ENCODE data around the gene ADAM33. TPM values are rescaled to one million over a fixed set of nuclear protein-coding genes. Genes with fewer than 3 reads are reported as not detected.

ADAM33 gene
- total and polyA plus RNA-seq, 4 donors: 0.11 to 1.2 (median 0.60) TPM

DNA sequence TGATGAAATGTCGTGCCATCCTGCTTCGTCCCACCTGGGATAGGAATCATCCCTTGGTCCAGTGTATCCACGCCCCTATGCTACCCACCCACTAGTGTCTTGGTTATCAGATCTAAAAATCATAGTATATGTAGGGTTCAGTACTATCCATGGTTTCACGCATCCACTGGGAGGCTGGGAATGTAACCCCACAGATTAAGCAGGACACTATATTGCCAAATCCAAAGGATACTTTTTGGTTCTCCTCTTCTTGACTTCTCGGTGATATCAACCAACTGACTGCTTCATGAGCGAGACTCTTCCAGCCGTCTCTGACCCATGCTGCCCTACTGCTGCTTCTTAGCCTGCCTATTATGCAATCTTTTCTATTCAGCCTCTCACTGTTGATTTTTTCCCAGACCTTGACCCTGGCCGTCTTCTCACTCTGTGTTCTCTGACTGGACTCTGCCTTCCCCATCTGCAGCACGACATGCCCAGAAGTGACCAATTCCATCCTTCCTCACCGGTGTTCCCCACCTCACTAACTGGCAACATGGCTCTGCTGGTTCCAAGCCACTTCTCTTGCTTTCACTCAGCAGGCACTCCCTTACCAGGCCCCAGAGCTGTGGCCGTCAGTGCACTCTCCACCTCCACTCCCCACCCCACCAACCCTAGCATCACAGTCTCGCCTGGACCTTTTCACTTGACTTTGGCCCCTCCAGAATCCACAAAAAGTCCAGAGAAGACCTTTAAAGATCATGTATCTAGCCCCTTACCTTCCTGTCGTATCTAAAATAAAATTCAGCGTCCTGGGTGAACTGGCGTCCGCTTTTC, 53.1 kb downstream of the ADAM33 start:
- no peak overlapping the region for H3K27ac ChIP-seq (ENCODE audit: low read depth in 1 of 2, low read length in 2 of 2)
- peaks cover 0 to 32% (median 20%) of the 10 kb centered on the region in 4 donors for H3K4me1 ChIP-seq (ENCODE audit: control insufficient read depth in 4 of 4, insufficient read depth in 4 of 4, low read length in 3 of 4)
- H3K9me3 ChIP-seq (ENCODE audit: control insufficient read depth in 4 of 4, low read length in 3 of 4): no peaks in the 10 kb centered on the region
- peaks cover 2 to 14% (median 11%) of the 10 kb centered on the region in 4 donors for H3K36me3 ChIP-seq (ENCODE audit: control insufficient read depth in 4 of 4, insufficient read depth in 3 of 4, low read depth in 1 of 4, low read length in 3 of 4)
- WGBS: 73% methylated on average over 16 of the region's 16 CpGs
- TF ChIP-seq, protein P1, sequence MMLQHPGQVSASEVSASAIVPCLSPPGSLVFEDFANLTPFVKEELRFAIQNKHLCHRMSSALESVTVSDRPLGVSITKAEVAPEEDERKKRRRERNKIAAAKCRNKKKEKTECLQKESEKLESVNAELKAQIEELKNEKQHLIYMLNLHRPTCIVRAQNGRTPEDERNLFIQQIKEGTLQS (IDR thresholded peaks at IDR 0.05): no peak
- TF ChIP-seq YY1 (IDR thresholded peaks at IDR 0.05) (no peak), HNF4A (conservative IDR thresholded peaks at IDR 0.05) (peak; percentile 91 to 97), FOXA1 (IDR thresholded peaks at IDR 0.05) (no peak), TAF1 (conservative IDR thresholded peaks at IDR 0.05) (no peak), FOXA2 (IDR thresholded peaks at IDR 0.05) (peak; percentile 86), SP1 (IDR thresholded peaks at IDR 0.05) (peak; percentile 72), RXRA (IDR thresholded peaks at IDR 0.05) (peak; percentile 77 to 87), EGR1 (IDR thresholded peaks at IDR 0.05; ENCODE audit: low read depth in 2 of 2) (no peak), RAD21 (IDR thresholded peaks at IDR 0.05) (peak; percentile 10 to 33), GABPA (IDR thresholded peaks at IDR 0.05 in 1 of 2, conservative IDR thresholded peaks at IDR 0.05 in 1 of 2) (no peak), NR2F2 (IDR thresholded peaks at IDR 0.05) (peak; percentile 24), JUND (IDR thresholded peaks at IDR 0.05) (peak; percentile 51 to 77), HNF4G (IDR thresholded peaks at IDR 0.05) (peak; percentile 70), MAX (IDR thresholded peaks at IDR 0.05) (peak; percentile 54)
- TF ChIP-seq, protein P2, sequence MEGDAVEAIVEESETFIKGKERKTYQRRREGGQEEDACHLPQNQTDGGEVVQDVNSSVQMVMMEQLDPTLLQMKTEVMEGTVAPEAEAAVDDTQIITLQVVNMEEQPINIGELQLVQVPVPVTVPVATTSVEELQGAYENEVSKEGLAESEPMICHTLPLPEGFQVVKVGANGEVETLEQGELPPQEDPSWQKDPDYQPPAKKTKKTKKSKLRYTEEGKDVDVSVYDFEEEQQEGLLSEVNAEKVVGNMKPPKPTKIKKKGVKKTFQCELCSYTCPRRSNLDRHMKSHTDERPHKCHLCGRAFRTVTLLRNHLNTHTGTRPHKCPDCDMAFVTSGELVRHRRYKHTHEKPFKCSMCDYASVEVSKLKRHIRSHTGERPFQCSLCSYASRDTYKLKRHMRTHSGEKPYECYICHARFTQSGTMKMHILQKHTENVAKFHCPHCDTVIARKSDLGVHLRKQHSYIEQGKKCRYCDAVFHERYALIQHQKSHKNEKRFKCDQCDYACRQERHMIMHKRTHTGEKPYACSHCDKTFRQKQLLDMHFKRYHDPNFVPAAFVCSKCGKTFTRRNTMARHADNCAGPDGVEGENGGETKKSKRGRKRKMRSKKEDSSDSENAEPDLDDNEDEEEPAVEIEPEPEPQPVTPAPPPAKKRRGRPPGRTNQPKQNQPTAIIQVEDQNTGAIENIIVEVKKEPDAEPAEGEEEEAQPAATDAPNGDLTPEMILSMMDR (IDR thresholded peaks at IDR 0.05; ENCODE audit: low read depth, low read length, missing input control): no peak
- TF ChIP-seq, protein P3, sequence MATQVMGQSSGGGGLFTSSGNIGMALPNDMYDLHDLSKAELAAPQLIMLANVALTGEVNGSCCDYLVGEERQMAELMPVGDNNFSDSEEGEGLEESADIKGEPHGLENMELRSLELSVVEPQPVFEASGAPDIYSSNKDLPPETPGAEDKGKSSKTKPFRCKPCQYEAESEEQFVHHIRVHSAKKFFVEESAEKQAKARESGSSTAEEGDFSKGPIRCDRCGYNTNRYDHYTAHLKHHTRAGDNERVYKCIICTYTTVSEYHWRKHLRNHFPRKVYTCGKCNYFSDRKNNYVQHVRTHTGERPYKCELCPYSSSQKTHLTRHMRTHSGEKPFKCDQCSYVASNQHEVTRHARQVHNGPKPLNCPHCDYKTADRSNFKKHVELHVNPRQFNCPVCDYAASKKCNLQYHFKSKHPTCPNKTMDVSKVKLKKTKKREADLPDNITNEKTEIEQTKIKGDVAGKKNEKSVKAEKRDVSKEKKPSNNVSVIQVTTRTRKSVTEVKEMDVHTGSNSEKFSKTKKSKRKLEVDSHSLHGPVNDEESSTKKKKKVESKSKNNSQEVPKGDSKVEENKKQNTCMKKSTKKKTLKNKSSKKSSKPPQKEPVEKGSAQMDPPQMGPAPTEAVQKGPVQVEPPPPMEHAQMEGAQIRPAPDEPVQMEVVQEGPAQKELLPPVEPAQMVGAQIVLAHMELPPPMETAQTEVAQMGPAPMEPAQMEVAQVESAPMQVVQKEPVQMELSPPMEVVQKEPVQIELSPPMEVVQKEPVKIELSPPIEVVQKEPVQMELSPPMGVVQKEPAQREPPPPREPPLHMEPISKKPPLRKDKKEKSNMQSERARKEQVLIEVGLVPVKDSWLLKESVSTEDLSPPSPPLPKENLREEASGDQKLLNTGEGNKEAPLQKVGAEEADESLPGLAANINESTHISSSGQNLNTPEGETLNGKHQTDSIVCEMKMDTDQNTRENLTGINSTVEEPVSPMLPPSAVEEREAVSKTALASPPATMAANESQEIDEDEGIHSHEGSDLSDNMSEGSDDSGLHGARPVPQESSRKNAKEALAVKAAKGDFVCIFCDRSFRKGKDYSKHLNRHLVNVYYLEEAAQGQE (IDR thresholded peaks at IDR 0.05): no peak
- TF ChIP-seq, protein P4, sequence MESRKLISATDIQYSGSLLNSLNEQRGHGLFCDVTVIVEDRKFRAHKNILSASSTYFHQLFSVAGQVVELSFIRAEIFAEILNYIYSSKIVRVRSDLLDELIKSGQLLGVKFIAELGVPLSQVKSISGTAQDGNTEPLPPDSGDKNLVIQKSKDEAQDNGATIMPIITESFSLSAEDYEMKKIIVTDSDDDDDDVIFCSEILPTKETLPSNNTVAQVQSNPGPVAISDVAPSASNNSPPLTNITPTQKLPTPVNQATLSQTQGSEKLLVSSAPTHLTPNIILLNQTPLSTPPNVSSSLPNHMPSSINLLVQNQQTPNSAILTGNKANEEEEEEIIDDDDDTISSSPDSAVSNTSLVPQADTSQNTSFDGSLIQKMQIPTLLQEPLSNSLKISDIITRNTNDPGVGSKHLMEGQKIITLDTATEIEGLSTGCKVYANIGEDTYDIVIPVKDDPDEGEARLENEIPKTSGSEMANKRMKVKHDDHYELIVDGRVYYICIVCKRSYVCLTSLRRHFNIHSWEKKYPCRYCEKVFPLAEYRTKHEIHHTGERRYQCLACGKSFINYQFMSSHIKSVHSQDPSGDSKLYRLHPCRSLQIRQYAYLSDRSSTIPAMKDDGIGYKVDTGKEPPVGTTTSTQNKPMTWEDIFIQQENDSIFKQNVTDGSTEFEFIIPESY (IDR thresholded peaks at IDR 0.05): peak; percentile 45
- H3K4me3 ChIP-seq (ENCODE audit: low read depth in 1 of 3, low read length in 3 of 3): no peak overlapping the region
- DNase-seq (ENCODE audit: low spot score): no peak
- H3K9ac ChIP-seq (ENCODE audit: low read depth in 1 of 2, low read length in 2 of 2): no peak overlapping the region
- H3K27me3 ChIP-seq (ENCODE audit: control insufficient read depth in 4 of 4, insufficient read depth in 4 of 4, low read length in 3 of 4): no peaks in the 10 kb centered on the region
